Stimulated activated naive B cell treated with anti-CD40 and anti-IgM and Interleukin-4, amounts not matched to agents 10 μg/mL and 1 μg/mL and 100 μg/mL, for 72 hours (primary cell): ENCODE results near the gene HYAL1.

Source experiments
- ATAC-seq, 2 donors: fragments of 150-1000 bp; cut with Tn5 transposase; replicated peaks; 2 replicates each; pipeline ENCODE4 v1.10.0; 2021; ENCODE audit warnings: moderate library complexity in 1 of 2
- DNase-seq: peaks from one replicate; pipeline ENCODE4 v3.0.0; 2021
- H3K27ac Mint-ChIP-seq: one replicate; pipeline ENCODE4 v1.8.0; 2022; ENCODE audit warnings: mild to moderate bottlenecking, mixed read lengths
- H3K27me3 Mint-ChIP-seq, 2 donors: one replicate each; pipeline ENCODE4 v1.8.0; 2022; ENCODE audit warnings: mixed read lengths in 2 of 2
- H3K36me3 Mint-ChIP-seq, 2 donors: one replicate each; pipeline ENCODE4 v1.8.0; 2022; ENCODE audit warnings: mixed read lengths in 2 of 2, mild to moderate bottlenecking in 1 of 2
- H3K4me1 Mint-ChIP-seq, 2 donors: one replicate each; pipeline ENCODE4 v1.8.0; 2022; ENCODE audit warnings: mixed read lengths in 2 of 2, mild to moderate bottlenecking in 1 of 2
- H3K4me3 Mint-ChIP-seq, 2 donors: one replicate each; pipeline ENCODE4 v1.8.0; 2022; ENCODE audit warnings: mild to moderate bottlenecking in 2 of 2, mixed read lengths in 2 of 2, moderate library complexity in 1 of 2
- H3K9me3 Mint-ChIP-seq, 2 donors: one replicate each; pipeline ENCODE4 v1.8.0; 2022; ENCODE audit warnings: mixed read lengths in 2 of 2, mild to moderate bottlenecking in 1 of 2

Gene HYAL1

DNA sequence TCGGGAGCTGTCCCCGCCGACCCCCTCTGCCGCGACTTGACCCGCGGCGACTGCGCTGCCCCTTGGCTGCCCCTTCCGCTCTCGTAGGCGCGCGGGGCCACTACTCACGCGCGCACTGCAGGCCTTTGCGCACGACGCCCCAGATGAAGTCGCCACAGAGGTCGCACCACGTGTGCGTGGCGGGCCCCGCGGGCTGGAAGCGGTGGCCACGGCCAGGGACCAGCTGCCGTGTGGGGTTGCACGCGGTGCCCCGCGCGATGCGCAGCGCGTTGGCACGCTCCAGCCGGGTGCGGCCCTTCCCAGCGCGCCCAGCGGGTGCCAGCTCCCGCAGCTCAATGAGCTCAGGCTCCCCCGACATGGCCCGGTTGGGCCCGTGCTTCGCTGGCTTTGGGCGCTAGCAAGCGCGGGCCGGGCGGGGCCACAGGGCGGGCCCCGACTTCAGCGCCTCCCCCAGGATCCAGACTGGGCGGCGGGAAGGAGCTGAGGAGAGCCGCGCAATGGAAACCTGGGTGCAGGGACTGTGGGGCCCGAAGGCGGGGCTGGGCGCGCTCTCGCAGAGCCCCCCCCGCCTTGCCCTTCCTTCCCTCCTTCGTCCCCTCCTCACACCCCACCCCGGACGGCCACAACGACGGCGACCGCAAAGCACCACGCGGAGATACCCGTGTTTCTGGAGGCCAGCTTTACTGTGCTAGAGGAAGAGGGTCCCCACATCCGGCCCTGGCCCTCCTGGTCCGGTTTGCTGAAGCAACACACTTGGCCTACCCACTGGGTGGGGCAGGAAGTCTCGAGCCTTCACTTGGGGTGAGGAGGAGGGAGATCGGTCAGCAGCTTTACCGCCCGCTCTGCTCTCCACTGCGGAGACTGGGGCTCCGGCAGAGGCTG, 37.3 kb upstream of the HYAL1 start, which contains the start of gene RASSF1:
TSS of gene RASSF1 (minus strand) at position 389 of the 882 bp plus-strand sequence. CDS start at position 358, 31 bp downstream.
- ATAC-seq (peak; percentile 35), DNase-seq (peak; percentile 66)
- H3K4me1 Mint-ChIP-seq = peaks cover 28 to 74% of the 10 kb centered on the region in 2 donors
- peaks cover 16 to 36% of the 10 kb centered on the region in 2 donors for H3K36me3 Mint-ChIP-seq
- H3K9me3 Mint-ChIP-seq = no peaks in the 10 kb centered on the region
- H3K4me3 Mint-ChIP-seq = peak within 1 kb of the TSS; percentile 90 to 94
- H3K27ac Mint-ChIP-seq = peak within 1 kb of the TSS; percentile 98
- no peaks in the 10 kb centered on the region for H3K27me3 Mint-ChIP-seq

DNA sequence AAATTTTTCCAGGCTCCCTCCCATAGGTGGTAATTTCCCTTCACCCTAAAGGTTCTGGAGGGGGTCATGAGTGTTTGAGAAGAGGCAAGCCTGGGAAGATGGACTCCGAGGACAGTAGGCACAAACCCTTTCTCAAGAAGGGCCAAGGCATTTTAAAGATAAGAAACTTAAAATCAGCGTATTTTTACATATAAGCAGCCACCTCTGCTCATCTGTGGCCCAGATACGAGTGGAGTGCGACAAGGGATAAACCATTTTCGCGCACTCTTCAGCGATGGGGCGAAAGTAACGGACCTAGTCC, 36.7 kb upstream of the HYAL1 start:
- Mint-ChIP-seq H3K27me3 (no peaks in the 10 kb centered on the region), H3K36me3 (peaks cover 16 to 42% of the 10 kb centered on the region in 2 donors), H3K4me1 (peaks cover 30 to 74% of the 10 kb centered on the region in 2 donors), H3K9me3 (no peaks in the 10 kb centered on the region), H3K4me3 (peak overlapping the region; percentile 90 to 94), H3K27ac (peak overlapping the region; percentile 98)
- DNase-seq (no peak), ATAC-seq (peak in 1 of 2 donors; percentile 0)

GRCh38 chr3:50339485-50340146, 36.2 kb upstream of the HYAL1 start:
- Mint-ChIP-seq H3K9me3 (no peaks in the 10 kb centered on the region), H3K27me3 (no peaks in the 10 kb centered on the region), H3K36me3 (peaks cover 16 to 42% of the 10 kb centered on the region in 2 donors), H3K27ac (peak overlapping the region; percentile 98), H3K4me1 (peaks cover 32 to 74% of the 10 kb centered on the region in 2 donors), H3K4me3 (peak overlapping the region; percentile 90 to 94)
- DNase-seq (no peak), ATAC-seq (no peak)

GRCh38 chr3:50338965-50339364, 35.6 kb upstream of the HYAL1 start:
- peak overlapping the region; percentile 90 to 94 for H3K4me3 Mint-ChIP-seq
- no peaks in the 10 kb centered on the region for H3K27me3 Mint-ChIP-seq
- H3K4me1 Mint-ChIP-seq = peaks cover 37 to 79% of the 10 kb centered on the region in 2 donors
- peak overlapping the region; percentile 98 for H3K27ac Mint-ChIP-seq
- ATAC-seq (no peak), DNase-seq (no peak)
- H3K36me3 Mint-ChIP-seq = peaks cover 21 to 47% of the 10 kb centered on the region in 2 donors
- H3K9me3 Mint-ChIP-seq = no peaks in the 10 kb centered on the region

DNA sequence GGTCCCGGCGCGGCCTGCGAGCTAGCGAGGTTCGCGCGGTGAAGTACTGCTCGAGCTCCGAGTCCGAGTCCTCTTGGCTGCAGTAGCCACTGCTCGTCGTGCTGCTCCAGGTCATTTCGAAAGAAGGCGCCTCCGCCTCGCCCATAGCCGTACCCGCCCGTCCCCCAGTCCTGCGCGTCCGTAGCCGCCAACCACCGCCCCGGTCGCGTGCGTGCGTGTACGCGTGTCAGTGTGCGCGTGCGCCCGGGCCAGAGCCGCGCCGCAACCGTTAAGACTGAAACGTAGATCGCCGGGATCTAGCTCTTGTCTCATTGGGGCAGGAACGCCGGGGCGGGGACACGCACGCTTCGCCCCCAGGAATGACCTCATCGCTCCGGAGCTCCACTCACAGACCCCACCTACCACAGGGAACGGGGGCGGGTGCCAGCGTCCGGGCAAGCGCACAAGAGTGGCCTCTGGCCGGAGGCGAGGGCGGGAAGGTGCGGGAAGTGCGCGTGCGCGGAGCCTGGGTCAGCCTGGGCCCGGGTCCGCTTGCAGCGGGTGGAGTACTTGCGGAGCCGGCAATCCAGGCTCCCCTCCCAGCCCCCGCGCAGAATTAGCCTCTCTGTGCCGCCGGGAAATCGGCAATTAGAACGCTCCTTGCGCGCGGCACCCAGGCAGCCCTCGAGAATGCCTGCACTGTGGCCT, 33.9 kb upstream of the HYAL1 start:
- DNase-seq = peak; percentile 99
- Mint-ChIP-seq H3K27me3 (no peaks in the 10 kb centered on the region), H3K27ac (peak overlapping the region; percentile 98), H3K36me3 (peaks cover 26 to 50% of the 10 kb centered on the region in 2 donors), H3K4me1 (peaks cover 34 to 77% of the 10 kb centered on the region in 2 donors), H3K9me3 (no peaks in the 10 kb centered on the region), H3K4me3 (peak overlapping the region; percentile 90 to 94)
- ATAC-seq = peak; percentile 79 to 82

DNA sequence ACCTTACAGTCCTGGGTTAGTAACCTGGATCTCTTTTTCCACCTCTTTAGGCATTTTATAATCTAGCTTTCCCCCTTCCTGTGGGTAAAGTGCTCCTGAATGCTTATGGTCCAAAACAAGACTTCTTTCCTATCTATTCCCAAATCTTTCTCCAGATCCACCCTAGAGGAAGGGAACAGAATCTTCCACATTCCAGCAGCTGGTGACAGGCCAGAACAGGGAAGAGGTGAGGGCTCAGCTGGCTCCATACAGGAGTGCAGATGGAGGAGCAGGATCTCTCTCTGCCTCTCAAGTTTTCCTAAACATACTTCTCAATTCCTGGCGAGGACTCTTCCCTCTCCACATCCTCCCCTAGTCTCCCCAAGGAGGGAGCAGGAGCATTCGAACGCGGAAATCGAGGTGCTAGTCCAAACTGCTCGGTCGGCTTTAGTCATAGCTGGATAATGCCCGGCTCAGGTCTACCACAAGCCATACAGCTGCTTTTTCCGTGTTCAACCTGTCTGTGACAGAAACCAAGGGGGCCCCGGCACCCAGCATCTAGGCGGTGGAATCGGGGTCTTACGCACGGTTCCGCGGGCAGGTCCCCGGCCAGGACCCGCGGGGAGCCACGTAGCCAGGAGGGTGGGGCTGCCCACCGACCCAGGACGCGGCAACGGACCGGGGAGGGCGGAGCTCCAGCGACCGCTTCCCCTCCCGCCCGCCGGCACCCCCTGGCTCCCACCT, 33.2 kb upstream of the HYAL1 start:
- peak overlapping the region; percentile 90 to 94 for H3K4me3 Mint-ChIP-seq
- no peaks in the 10 kb centered on the region for H3K27me3 Mint-ChIP-seq
- peak overlapping the region; percentile 98 for H3K27ac Mint-ChIP-seq
- H3K4me1 Mint-ChIP-seq = peaks cover 34 to 70% of the 10 kb centered on the region in 2 donors
- ATAC-seq = peak; percentile 33 to 35
- no peaks in the 10 kb centered on the region for H3K9me3 Mint-ChIP-seq
- peaks cover 26 to 50% of the 10 kb centered on the region in 2 donors for H3K36me3 Mint-ChIP-seq
- no peak for DNase-seq

DNA sequence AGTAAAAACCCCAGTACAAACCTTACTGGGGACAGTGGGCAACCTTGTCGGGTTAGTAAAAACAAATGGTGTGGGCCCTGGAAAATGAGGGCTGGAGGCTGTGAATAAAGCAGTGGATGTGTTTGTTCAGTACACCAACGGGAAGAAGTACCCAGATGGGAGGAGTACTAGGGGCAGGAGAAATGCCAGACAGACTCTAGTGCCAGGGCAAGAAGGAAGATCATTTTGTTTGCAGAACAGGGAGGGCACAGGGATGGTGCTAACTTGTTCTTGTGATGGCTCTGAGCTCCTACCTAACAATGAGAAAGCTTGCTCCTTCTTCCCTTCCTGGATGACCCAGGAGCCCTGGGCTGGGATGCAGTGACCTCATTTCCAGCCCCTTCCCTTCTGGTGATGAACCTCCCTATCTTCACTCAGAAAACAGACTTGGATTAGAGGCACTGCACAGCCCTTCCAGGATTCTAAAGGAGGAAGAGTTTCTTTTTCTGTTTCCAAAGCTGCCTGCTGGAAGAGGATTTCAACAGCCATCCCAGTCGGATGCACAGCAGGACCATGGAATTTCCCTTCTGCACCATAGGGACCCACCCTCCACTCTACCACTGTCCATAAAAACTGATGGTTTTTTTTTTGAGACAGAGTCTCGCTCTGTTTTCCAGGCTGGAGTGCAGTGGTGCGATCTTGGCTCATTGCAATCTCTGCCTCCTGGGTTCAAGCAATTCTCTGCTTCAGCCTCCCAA, 31.1 kb upstream of the HYAL1 start:
- Mint-ChIP-seq H3K27ac (peak overlapping the region; percentile 14), H3K4me1 (peaks cover 34 to 61% of the 10 kb centered on the region in 2 donors), H3K9me3 (no peaks in the 10 kb centered on the region), H3K4me3 (no peak overlapping the region), H3K27me3 (no peaks in the 10 kb centered on the region), H3K36me3 (peaks cover 43 to 57% of the 10 kb centered on the region in 2 donors)
- no peak for ATAC-seq
- DNase-seq = no peak

- ATAC-seq = no peak
- no peak for DNase-seq
- Mint-ChIP-seq H3K4me3 (peak overlapping the region in 1 of 2 donors; percentile 39), H3K9me3 (no peaks in the 10 kb centered on the region), H3K27me3 (no peaks in the 10 kb centered on the region), H3K36me3 (peaks cover 45 to 52% of the 10 kb centered on the region in 2 donors), H3K4me1 (peaks cover 30 to 60% of the 10 kb centered on the region in 2 donors), H3K27ac (peak overlapping the region; percentile 14)
Measured at GRCh38 chr3:50333744-50334328, 30.5 kb upstream of the HYAL1 start.

DNA sequence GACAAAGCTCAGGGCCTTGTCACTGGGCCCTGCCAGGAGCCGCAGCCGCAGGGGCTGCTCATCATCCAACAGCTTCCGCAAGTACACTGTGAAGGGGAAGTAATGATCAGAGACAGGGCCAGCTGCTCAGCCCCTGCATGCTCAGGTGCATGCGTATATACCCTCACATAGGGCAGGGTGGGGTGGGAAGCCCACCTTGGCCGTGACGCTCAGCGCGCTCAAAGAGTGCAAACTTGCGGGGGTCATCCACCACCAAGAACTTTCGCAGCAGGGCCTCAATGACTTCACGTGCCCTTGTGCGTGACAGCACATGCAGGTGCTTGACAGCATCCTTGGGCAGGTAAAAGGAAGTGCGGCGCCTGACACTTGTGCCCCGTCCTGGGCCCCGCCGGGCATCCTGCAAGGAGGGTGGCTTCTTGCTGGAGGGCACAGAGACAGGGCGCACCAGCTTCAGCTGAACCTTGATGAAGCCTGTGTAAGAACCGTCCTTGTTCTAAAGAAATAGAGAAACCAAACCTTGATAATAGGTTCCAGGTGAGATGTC, 28.1 kb upstream of the HYAL1 start:
- no peaks in the 10 kb centered on the region for H3K27me3 Mint-ChIP-seq
- DNase-seq (no peak), ATAC-seq (no peak)
- no peak overlapping the region for H3K27ac Mint-ChIP-seq
- H3K9me3 Mint-ChIP-seq = no peaks in the 10 kb centered on the region
- peaks cover 35 to 45% of the 10 kb centered on the region in 2 donors for H3K36me3 Mint-ChIP-seq
- no peak overlapping the region for H3K4me3 Mint-ChIP-seq
- H3K4me1 Mint-ChIP-seq = peaks cover 29 to 69% of the 10 kb centered on the region in 2 donors

- Mint-ChIP-seq H3K9me3 (no peaks in the 10 kb centered on the region), H3K36me3 (peaks cover 36 to 39% of the 10 kb centered on the region in 2 donors), H3K4me3 (no peak overlapping the region), H3K27ac (no peak overlapping the region), H3K4me1 (peaks cover 25 to 69% of the 10 kb centered on the region in 2 donors), H3K27me3 (no peaks in the 10 kb centered on the region)
- ATAC-seq = no peak
- DNase-seq = no peak
Measured at GRCh38 chr3:50330330-50330729, 27.0 kb upstream of the HYAL1 start.

- peak within 1 kb of the TSS; percentile 93 to 95 for H3K4me3 Mint-ChIP-seq
- no peaks in the 10 kb centered on the region for H3K27me3 Mint-ChIP-seq
- no peaks in the 10 kb centered on the region for H3K9me3 Mint-ChIP-seq
- H3K36me3 Mint-ChIP-seq = peaks cover 32 to 43% of the 10 kb centered on the region in 2 donors
- H3K27ac Mint-ChIP-seq = peak within 1 kb of the TSS; percentile 94
- peak; percentile 92 for DNase-seq
- ATAC-seq = peak; percentile 94 to 96
- H3K4me1 Mint-ChIP-seq = peaks cover 21 to 72% of the 10 kb centered on the region in 2 donors
Measured at GRCh38 chr3:50327943-50328691, 24.7 kb upstream of the HYAL1 start, which contains the start of gene TUSC2. TUSC2 (minus strand) TSS chr3:50328223; CDS start chr3:50328099, 124 bp downstream.

GRCh38 chr3:50327129-50327528, 23.8 kb upstream of the HYAL1 start:
- ATAC-seq = no peak
- H3K9me3 Mint-ChIP-seq = no peaks in the 10 kb centered on the region
- peaks cover 24 to 76% of the 10 kb centered on the region in 2 donors for H3K4me1 Mint-ChIP-seq
- no peak for DNase-seq
- no peaks in the 10 kb centered on the region for H3K27me3 Mint-ChIP-seq
- H3K36me3 Mint-ChIP-seq = peaks cover 32 to 45% of the 10 kb centered on the region in 2 donors
- peak overlapping the region; percentile 65 for H3K27ac Mint-ChIP-seq
- peak overlapping the region; percentile 93 to 95 for H3K4me3 Mint-ChIP-seq
